ENCODE results near the gene FRMPD4. TPM values are rescaled to one million over a fixed set of nuclear protein-coding genes. Genes with fewer than 3 reads are reported as not detected.

FRMPD4 gene
- total RNA-seq, 1 donor = 1.8 TPM

- Histone ChIP-seq H3K9me3 (ENCODE audit: low read depth, low read length) (no peaks in the 10 kb centered on the region), H3K27ac (ENCODE audit: low read depth, low read length) (no peak overlapping the region), H3K4me2 (ENCODE audit: insufficient read depth, low read length) (no peak overlapping the region), H2AFZ (ENCODE audit: low read length) (no peak overlapping the region), H3K36me3 (ENCODE audit: insufficient read depth, low read length) (no peaks in the 10 kb centered on the region), H3K4me3 (ENCODE audit: insufficient read depth, low read length) (no peak overlapping the region), H4K20me1 (ENCODE audit: insufficient read depth, low read length) (no peaks in the 10 kb centered on the region), H3K79me2 (ENCODE audit: insufficient read depth, low read length) (no peaks in the 10 kb centered on the region), H3K27me3 (ENCODE audit: insufficient read depth, low read length) (no peaks in the 10 kb centered on the region), H3K4me1 (ENCODE audit: insufficient read depth, low read length) (no peaks in the 10 kb centered on the region)
- no peak for TF ChIP-seq CTCF (IDR thresholded peaks at IDR 0.05; ENCODE audit: extremely low read depth, low read depth, low read length)
- DNase-seq (ENCODE audit: insufficient read length, low spot score, missing footprints) = no peak
Measured at GRCh38 chrX:12686331-12686730, 548.1 kb downstream of the FRMPD4 start.

- Histone ChIP-seq H3K4me1 (ENCODE audit: insufficient read depth, low read length) (no peaks in the 10 kb centered on the region), H3K79me2 (ENCODE audit: insufficient read depth, low read length) (no peaks in the 10 kb centered on the region), H2AFZ (ENCODE audit: low read length) (no peak overlapping the region), H3K4me3 (ENCODE audit: insufficient read depth, low read length) (no peak overlapping the region), H4K20me1 (ENCODE audit: insufficient read depth, low read length) (no peaks in the 10 kb centered on the region), H3K36me3 (ENCODE audit: insufficient read depth, low read length) (no peaks in the 10 kb centered on the region), H3K9me3 (ENCODE audit: low read depth, low read length) (no peaks in the 10 kb centered on the region), H3K4me2 (ENCODE audit: insufficient read depth, low read length) (no peak overlapping the region), H3K27me3 (ENCODE audit: insufficient read depth, low read length) (no peaks in the 10 kb centered on the region), H3K27ac (ENCODE audit: low read depth, low read length) (no peak overlapping the region)
- no peak for TF ChIP-seq CTCF (IDR thresholded peaks at IDR 0.05; ENCODE audit: extremely low read depth, low read depth, low read length)
- DNase-seq (ENCODE audit: insufficient read length, low spot score, missing footprints) = no peak
Measured at GRCh38 chrX:12690646-12691045, 552.4 kb downstream of the FRMPD4 start.

- H3K4me1 ChIP-seq (ENCODE audit: insufficient read depth, low read length) = no peaks in the 10 kb centered on the region
- no peaks in the 10 kb centered on the region for H4K20me1 ChIP-seq (ENCODE audit: insufficient read depth, low read length)
- H2AFZ ChIP-seq (ENCODE audit: low read length) = no peak overlapping the region
- no peak overlapping the region for H3K4me3 ChIP-seq (ENCODE audit: insufficient read depth, low read length)
- H3K4me2 ChIP-seq (ENCODE audit: insufficient read depth, low read length) = no peak overlapping the region
- no peaks in the 10 kb centered on the region for H3K9me3 ChIP-seq (ENCODE audit: low read depth, low read length)
- H3K79me2 ChIP-seq (ENCODE audit: insufficient read depth, low read length) = no peaks in the 10 kb centered on the region
- DNase-seq (ENCODE audit: insufficient read length, low spot score, missing footprints) = peak; percentile 73
- no peak overlapping the region for H3K27ac ChIP-seq (ENCODE audit: low read depth, low read length)
- H3K27me3 ChIP-seq (ENCODE audit: insufficient read depth, low read length) = no peaks in the 10 kb centered on the region
- H3K36me3 ChIP-seq (ENCODE audit: insufficient read depth, low read length) = no peaks in the 10 kb centered on the region
- TF ChIP-seq CTCF (IDR thresholded peaks at IDR 0.05; ENCODE audit: extremely low read depth, low read depth, low read length) = no peak
Measured at GRCh38 chrX:12693754-12694153, 555.5 kb downstream of the FRMPD4 start.

GRCh38 chrX:12700745-12701144 is 562.5 kb downstream of the FRMPD4 start:
- no peak overlapping the region for H3K4me2 ChIP-seq (ENCODE audit: insufficient read depth, low read length)
- no peaks in the 10 kb centered on the region for H3K9me3 ChIP-seq (ENCODE audit: low read depth, low read length)
- no peak overlapping the region for H3K27ac ChIP-seq (ENCODE audit: low read depth, low read length)
- no peaks in the 10 kb centered on the region for H3K36me3 ChIP-seq (ENCODE audit: insufficient read depth, low read length)
- H3K27me3 ChIP-seq (ENCODE audit: insufficient read depth, low read length) = no peaks in the 10 kb centered on the region
- no peaks in the 10 kb centered on the region for H4K20me1 ChIP-seq (ENCODE audit: insufficient read depth, low read length)
- H3K4me3 ChIP-seq (ENCODE audit: insufficient read depth, low read length) = no peak overlapping the region
- TF ChIP-seq CTCF (IDR thresholded peaks at IDR 0.05; ENCODE audit: extremely low read depth, low read depth, low read length) = no peak
- H3K79me2 ChIP-seq (ENCODE audit: insufficient read depth, low read length) = no peaks in the 10 kb centered on the region
- H2AFZ ChIP-seq (ENCODE audit: low read length) = no peak overlapping the region
- DNase-seq (ENCODE audit: insufficient read length, low spot score, missing footprints) = no peak
- no peaks in the 10 kb centered on the region for H3K4me1 ChIP-seq (ENCODE audit: insufficient read depth, low read length)

Data from osteoblast (primary cell).